H9 (cell line): ENCODE data around the gene STK24. TPM values are rescaled to one million over a fixed set of nuclear protein-coding genes. Genes with fewer than 3 reads are reported as not detected.

Experiments
- DNase-seq: peaks from one replicate; pipeline ENCODE4 v3.0.0-alpha.2; 2017
- H2AFZ ChIP-seq: one replicate; pipeline ENCODE4 v1.6.1; 2013; ENCODE audit warnings: mild to moderate bottlenecking, low read length, control low read depth, moderate library complexity
- H2AK5ac ChIP-seq: 2 replicates; pipeline ENCODE4 v1.6.1; 2013; ENCODE audit warnings: low read length, control low read depth, mixed read lengths; ENCODE audit not compliant: insufficient read length
- H2BK120ac ChIP-seq: one replicate; pipeline ENCODE4 v1.6.1; 2013; ENCODE audit warnings: low read depth, mild to moderate bottlenecking, low read length, control low read depth, inconsistent platforms; ENCODE audit not compliant: poor library complexity, severe bottlenecking
- H2BK12ac ChIP-seq: 2 replicates; pipeline ENCODE4 v1.6.1; 2013; ENCODE audit warnings: low read length, control low read depth, mixed read lengths, low read depth; ENCODE audit not compliant: insufficient read length
- H2BK15ac ChIP-seq: 2 replicates; pipeline ENCODE4 v1.6.1; 2013; ENCODE audit warnings: low read depth, low read length, control low read depth
- H2BK20ac ChIP-seq: one replicate; pipeline ENCODE4 v1.6.1; 2013; ENCODE audit warnings: low read depth, mild to moderate bottlenecking, low read length, control low read depth, inconsistent platforms; ENCODE audit not compliant: poor library complexity, severe bottlenecking
- H2BK5ac ChIP-seq: 2 replicates; pipeline ENCODE4 v1.6.1; 2013; ENCODE audit warnings: low read length, control low read depth, mixed read lengths; ENCODE audit not compliant: insufficient read length
- H3K14ac ChIP-seq: 2 replicates; pipeline ENCODE4 v1.6.1; 2013; ENCODE audit warnings: low read length, control low read depth; ENCODE audit not compliant: insufficient read depth
- H3K18ac ChIP-seq: 2 replicates; pipeline ENCODE4 v1.6.1; 2013; ENCODE audit warnings: low read depth, mild to moderate bottlenecking, mixed read lengths, low read length, control low read depth; ENCODE audit not compliant: insufficient read length
- H3K23ac ChIP-seq: 2 replicates; pipeline ENCODE4 v1.6.1; 2013; ENCODE audit warnings: low read length, control low read depth, mixed read lengths, low read depth; ENCODE audit not compliant: insufficient read length
- H3K23me2 ChIP-seq: 2 replicates; pipeline ENCODE4 v1.6.1; 2013; ENCODE audit warnings: low read depth, mild to moderate bottlenecking, mixed read lengths, low read length, control low read depth; ENCODE audit not compliant: insufficient read length, poor library complexity, severe bottlenecking
- H3K27ac ChIP-seq: 2 replicates; pipeline ENCODE4 v1.5.1; 2013; ENCODE audit warnings: low read length, control low read depth, mixed read lengths, low read depth; ENCODE audit not compliant: insufficient read length
- H3K27me3 ChIP-seq: 2 replicates; pipeline ENCODE4 v1.6.1; 2013; ENCODE audit warnings: low read length, control low read depth, inconsistent platforms; ENCODE audit not compliant: insufficient read depth
- H3K4ac ChIP-seq: 2 replicates; pipeline ENCODE4 v1.6.1; 2013; ENCODE audit warnings: low read depth, mild to moderate bottlenecking, control low read depth, inconsistent platforms, low read length, moderate library complexity
- H3K4me1 ChIP-seq: 2 replicates; pipeline ENCODE4 v1.6.1; 2013; ENCODE audit warnings: low read length, control low read depth, inconsistent platforms; ENCODE audit not compliant: insufficient read depth
- H3K4me2 ChIP-seq: 2 replicates; pipeline ENCODE4 v1.6.1; 2013; ENCODE audit warnings: low read length, control low read depth, mixed read lengths; ENCODE audit not compliant: insufficient read length, insufficient read depth
- H3K56ac ChIP-seq: 2 replicates; pipeline ENCODE4 v1.6.1; 2013; ENCODE audit warnings: low read depth, mild to moderate bottlenecking, mixed read lengths, low read length, control low read depth; ENCODE audit not compliant: insufficient read length
- H3K79me1 ChIP-seq: 2 replicates; pipeline ENCODE4 v1.6.1; 2013; ENCODE audit warnings: low read depth, mild to moderate bottlenecking, moderate library complexity, low read length, control low read depth, inconsistent platforms; ENCODE audit not compliant: insufficient read depth, poor library complexity, severe bottlenecking
- H3K79me2 ChIP-seq: 2 replicates; pipeline ENCODE4 v1.6.1; 2013; ENCODE audit warnings: low read length, control low read depth, inconsistent platforms; ENCODE audit not compliant: insufficient read depth
- H3K9ac ChIP-seq: 2 replicates; pipeline ENCODE4 v1.6.1; 2013; ENCODE audit warnings: low read length, control low read depth, mixed read lengths; ENCODE audit not compliant: insufficient read length; ENCODE audit errors: extremely low read depth
- H3K9me3 ChIP-seq: one replicate; pipeline ENCODE4 v1.6.1; 2013; ENCODE audit warnings: low read depth, low read length, inconsistent platforms; ENCODE audit not compliant: control insufficient read depth
- H3T11ph ChIP-seq: one replicate; pipeline ENCODE4 v1.6.1; 2013; ENCODE audit warnings: mild to moderate bottlenecking, low read length, control low read depth, inconsistent platforms
- H4K20me1 ChIP-seq: one replicate; pipeline ENCODE4 v1.6.1; 2013; ENCODE audit not compliant: control insufficient read depth, insufficient read length, insufficient read depth
- H4K5ac ChIP-seq: 2 replicates; pipeline ENCODE4 v1.6.1; 2013; ENCODE audit warnings: low read depth, mild to moderate bottlenecking, mixed read lengths, low read length, control low read depth; ENCODE audit not compliant: insufficient read length
- H4K8ac ChIP-seq: replicated peaks from 2 replicates; pipeline ENCODE4 v1.6.1; 2013; ENCODE audit warnings: low read length, control low read depth, mixed read lengths, low read depth; ENCODE audit not compliant: insufficient read length
- H4K91ac ChIP-seq: 2 replicates; pipeline ENCODE4 v1.6.1; 2013; ENCODE audit warnings: low read depth, mild to moderate bottlenecking, moderate library complexity, mixed read lengths, low read length, control low read depth; ENCODE audit not compliant: insufficient read length
- H3K27ac Mint-ChIP-seq, 3 experiments: 2 replicates in 2 of 3; 3 replicates in 1 of 3; pipeline ENCODE4 v1.8.0; 2020 to 2021; ENCODE audit warnings: mixed read lengths in 3 of 3, mild to moderate bottlenecking in 1 of 3, moderate library complexity in 1 of 3
- H3K27me3 Mint-ChIP-seq: 2 replicates; pipeline ENCODE4 v1.8.0; 2021; ENCODE audit warnings: low read depth, mild to moderate bottlenecking, moderate library complexity, mixed read lengths
- H3K36me3 Mint-ChIP-seq, 3 experiments: 2 replicates in 2 of 3; 3 replicates in 1 of 3; pipeline ENCODE4 v1.8.0; 2020 to 2021; ENCODE audit warnings: low read depth in 3 of 3, mixed read lengths in 3 of 3; ENCODE audit not compliant: insufficient read depth in 1 of 3
- H3K4me1 Mint-ChIP-seq, 2 experiments: 2 replicates each; pipeline ENCODE4 v1.8.0; 2020; ENCODE audit warnings: mixed read lengths in 2 of 2
- H3K4me3 Mint-ChIP-seq, 2 experiments: 2 replicates in 1 of 2; 3 replicates in 1 of 2; pipeline ENCODE4 v1.8.0; 2020 to 2021; ENCODE audit warnings: mild to moderate bottlenecking in 2 of 2, mixed read lengths in 2 of 2, moderate library complexity in 1 of 2
- H3K9me3 Mint-ChIP-seq, 2 experiments: 2 replicates in 1 of 2; 3 replicates in 1 of 2; pipeline ENCODE4 v1.8.0; 2020; ENCODE audit warnings: mild to moderate bottlenecking in 2 of 2, mixed read lengths in 2 of 2, moderate library complexity in 1 of 2
- WGBS: extraction: QIAGEN DNeasy Blood & Tissue Kit; methylation state at CpG from one replicate; pipeline ENCODE4 v1.1.7; 2013; ENCODE audit warnings: missing lambda C conversion rate, low lambda C conversion rate, mixed read lengths; ENCODE audit not compliant: insufficient read length; ENCODE audit errors: extremely low coverage; 5-methylcytosine and 5-hydroxymethylcytosine counted together
- total RNA-seq: library from RNA; stranded (reverse); gene quantifications from 2 replicates; pipeline ENCODE4 v1.2.1, GENCODE V29; 2021
- TF ChIP-seq, protein P1 (sequence below): fragments of 200-600 bp; sonication (generic); conservative IDR thresholded peaks from 3 replicates; pipeline ENCODE4 v1.8.0; 2021; ENCODE audit warnings: antibody characterized with exemption, mild to moderate bottlenecking

STK24 gene
- total RNA-seq, 1 experiment from 2014 or later: 134 TPM

DNA sequence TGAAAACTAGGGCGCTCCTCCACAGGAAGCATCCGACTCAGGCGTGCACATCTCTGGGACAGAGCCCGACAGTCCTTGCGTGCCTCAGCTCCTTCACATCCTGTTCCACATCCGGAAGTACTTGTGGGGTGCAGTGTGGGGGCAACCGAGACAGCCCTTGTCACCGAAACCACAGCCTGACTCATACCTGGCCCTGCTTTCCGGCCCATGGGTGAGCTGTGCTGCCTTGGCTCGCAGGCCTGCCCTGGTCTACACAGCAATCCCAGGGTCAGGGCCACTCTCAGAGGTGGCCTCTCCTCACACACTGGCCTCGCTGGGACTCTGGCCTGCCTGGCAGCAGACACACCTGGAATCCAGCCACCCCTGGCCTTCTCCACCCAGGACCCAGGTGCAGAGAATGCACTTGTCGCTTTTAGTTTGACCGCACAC, 100.4 kb downstream of the STK24 start:
- no peak overlapping the region for H2AFZ ChIP-seq
- H3K56ac ChIP-seq: no peak overlapping the region
- no peaks in the 10 kb centered on the region for H3K27me3 ChIP-seq
- H3K4me1 Mint-ChIP-seq: peaks cover 53 to 59% of the 10 kb centered on the region in 2 experiments
- H3K4me1 ChIP-seq: peaks cover 11% of the 10 kb centered on the region; the same call in 1 of the 2 replicates
- peak overlapping the region in 2 of 3 experiments; percentile 15 to 82; a peak in 1 of 7 replicates for H3K27ac Mint-ChIP-seq
- no peak overlapping the region for H3K4ac ChIP-seq
- H3K9me3 Mint-ChIP-seq: no peaks in the 10 kb centered on the region; a peak in 1 of 5 replicates
- TF ChIP-seq, protein P1, sequence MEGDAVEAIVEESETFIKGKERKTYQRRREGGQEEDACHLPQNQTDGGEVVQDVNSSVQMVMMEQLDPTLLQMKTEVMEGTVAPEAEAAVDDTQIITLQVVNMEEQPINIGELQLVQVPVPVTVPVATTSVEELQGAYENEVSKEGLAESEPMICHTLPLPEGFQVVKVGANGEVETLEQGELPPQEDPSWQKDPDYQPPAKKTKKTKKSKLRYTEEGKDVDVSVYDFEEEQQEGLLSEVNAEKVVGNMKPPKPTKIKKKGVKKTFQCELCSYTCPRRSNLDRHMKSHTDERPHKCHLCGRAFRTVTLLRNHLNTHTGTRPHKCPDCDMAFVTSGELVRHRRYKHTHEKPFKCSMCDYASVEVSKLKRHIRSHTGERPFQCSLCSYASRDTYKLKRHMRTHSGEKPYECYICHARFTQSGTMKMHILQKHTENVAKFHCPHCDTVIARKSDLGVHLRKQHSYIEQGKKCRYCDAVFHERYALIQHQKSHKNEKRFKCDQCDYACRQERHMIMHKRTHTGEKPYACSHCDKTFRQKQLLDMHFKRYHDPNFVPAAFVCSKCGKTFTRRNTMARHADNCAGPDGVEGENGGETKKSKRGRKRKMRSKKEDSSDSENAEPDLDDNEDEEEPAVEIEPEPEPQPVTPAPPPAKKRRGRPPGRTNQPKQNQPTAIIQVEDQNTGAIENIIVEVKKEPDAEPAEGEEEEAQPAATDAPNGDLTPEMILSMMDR: no peak
- DNase-seq: peak; percentile 77
- no CpG with 5 or more reads among the region's 13 CpGs for WGBS
- H3K79me1 ChIP-seq: peaks cover 9% of the 10 kb centered on the region
- H3T11ph ChIP-seq: no peak overlapping the region
- no peak overlapping the region for H3K27ac ChIP-seq
- no peak overlapping the region for H4K5ac ChIP-seq
- H3K36me3 Mint-ChIP-seq: peaks cover 22 to 39% (median 31%) of the 10 kb centered on the region in 3 experiments; a peak in 6 of 7 replicates
- H2BK120ac ChIP-seq: no peak overlapping the region
- H3K23ac ChIP-seq: no peak overlapping the region
- H3K9me3 ChIP-seq: no peaks in the 10 kb centered on the region
- H4K20me1 ChIP-seq: no peaks in the 10 kb centered on the region
- peaks cover 8% of the 10 kb centered on the region; the same call in 1 of the 2 replicates for H3K79me2 ChIP-seq
- no peak overlapping the region for H2BK5ac ChIP-seq
- no peak overlapping the region for H2BK12ac ChIP-seq
- H3K14ac ChIP-seq: peak overlapping the region; percentile 1; the same call in 1 of the 2 replicates
- no peak overlapping the region for H3K9ac ChIP-seq
- H3K18ac ChIP-seq: no peak overlapping the region
- peak overlapping the region; percentile 40 for H3K4me2 ChIP-seq
- H3K23me2 ChIP-seq: no peaks in the 10 kb centered on the region
- H4K91ac ChIP-seq: no peak overlapping the region
- H2BK20ac ChIP-seq: no peak overlapping the region
- peak overlapping the region; percentile 47 to 54; a peak in 3 of 5 replicates for H3K4me3 Mint-ChIP-seq
- H3K27me3 Mint-ChIP-seq: no peaks in the 10 kb centered on the region
- H4K8ac ChIP-seq: no peak overlapping the region
- H2AK5ac ChIP-seq: no peak overlapping the region
- H2BK15ac ChIP-seq: no peak overlapping the region
